GM19035 (cell line): Measurements from ENCODE around the gene ATRAID.
"Not testable (repeated sequence)": the region's sequence is repeated elsewhere in the genome, so short reads cannot be mapped to it uniquely, and the experiment has no call there.

ENCODE experiments used
- ATAC-seq: cut with Tn5 transposase; IDR thresholded peaks from one replicate; pipeline ENCODE4 v1.9.1; 2021; ENCODE audit not compliant: unreplicated experiment

ATRAID gene

DNA sequence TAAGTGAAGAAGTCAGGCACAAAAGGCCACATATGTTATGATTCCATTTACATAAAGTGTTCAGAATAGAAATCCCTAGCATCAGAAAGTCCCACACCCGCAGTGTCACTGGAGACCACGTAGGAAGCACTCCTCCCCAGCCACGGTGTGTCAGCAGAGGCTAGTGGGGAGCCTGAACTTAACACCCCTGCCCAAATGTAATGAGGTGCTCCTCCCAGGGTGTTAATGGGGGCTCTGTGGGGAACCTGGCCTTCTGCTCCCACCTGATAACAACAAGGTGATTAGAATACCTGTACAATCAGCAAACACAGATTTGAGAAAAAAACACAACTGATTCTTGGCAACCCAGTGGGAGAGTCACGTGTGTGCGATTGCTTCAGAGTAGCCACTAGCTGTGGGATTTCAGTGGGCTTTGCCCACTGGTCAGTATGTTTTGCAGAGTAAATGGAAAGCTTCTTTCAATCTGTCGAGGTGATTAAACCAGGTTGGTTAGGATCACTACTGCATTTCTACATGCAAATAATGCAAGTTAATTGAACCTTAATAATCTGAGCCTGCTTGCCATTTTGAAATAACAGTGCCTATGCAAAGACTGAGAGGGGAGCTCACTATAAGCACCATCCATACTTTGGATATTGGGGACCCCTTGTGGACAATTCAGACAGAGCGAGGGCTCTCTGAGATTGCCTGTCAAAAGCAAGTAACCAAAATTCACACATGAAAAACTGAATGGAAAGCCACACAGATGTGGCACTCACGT, 20.6 kb upstream of the ATRAID start:
- ATAC-seq, result no peak

DNA sequence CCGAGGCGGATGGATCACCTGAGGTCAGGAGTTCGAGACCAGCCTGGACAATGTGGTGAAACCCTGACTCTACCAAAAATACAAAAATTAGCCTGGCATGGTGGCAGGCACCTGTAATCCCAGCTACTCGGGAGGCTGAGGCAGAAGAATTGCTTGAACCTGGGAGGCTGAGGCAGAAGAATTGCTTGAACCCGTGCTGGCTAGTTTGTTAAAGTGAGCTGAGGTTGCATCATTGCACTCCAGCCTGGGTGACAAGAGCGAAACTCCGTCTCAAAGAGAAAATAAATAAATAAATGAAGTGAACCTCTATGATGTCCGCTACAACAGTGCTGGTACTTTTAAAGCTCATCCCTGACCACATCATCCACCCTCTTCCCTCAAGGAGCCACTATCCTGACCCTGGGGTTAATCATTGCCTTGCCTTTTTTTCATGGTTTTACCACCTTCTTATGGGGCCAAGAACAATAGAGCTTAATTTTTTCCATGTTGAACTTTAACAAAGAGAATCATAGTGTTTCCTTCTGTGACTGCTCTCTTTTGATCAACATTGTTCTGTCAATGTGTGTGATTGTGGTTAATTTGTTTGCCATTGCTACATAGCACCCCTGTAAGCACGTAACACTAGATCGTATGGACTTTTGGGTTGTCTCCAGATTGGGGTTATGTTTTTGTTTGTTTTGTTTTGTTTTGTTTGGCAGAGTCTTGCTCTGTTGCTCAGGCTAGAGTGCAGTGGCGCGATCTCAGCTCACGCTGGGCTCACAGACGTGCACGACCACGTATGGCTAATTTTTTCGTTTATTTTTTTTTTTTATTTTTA, 17.1 kb upstream of the ATRAID start:
- no peak for ATAC-seq

DNA sequence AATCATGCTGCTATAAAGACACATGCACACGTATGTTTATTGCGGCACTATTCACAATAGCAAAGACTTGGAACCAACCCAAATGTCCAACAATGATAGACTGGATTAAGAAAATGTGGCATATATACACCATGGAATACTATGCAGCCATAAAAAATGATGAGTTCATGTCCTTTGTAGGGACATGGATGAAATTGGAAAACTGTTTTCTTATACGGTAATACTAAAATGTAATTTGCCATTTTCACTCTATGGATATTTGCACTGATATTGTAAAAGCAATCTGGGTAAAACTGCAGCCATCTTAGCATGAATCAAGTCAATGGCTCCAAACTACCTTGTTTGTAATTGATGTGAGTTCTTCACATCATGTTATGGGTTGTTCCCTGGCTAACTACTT, 16.0 kb upstream of the ATRAID start:
- not testable (repeated sequence) for ATAC-seq

DNA sequence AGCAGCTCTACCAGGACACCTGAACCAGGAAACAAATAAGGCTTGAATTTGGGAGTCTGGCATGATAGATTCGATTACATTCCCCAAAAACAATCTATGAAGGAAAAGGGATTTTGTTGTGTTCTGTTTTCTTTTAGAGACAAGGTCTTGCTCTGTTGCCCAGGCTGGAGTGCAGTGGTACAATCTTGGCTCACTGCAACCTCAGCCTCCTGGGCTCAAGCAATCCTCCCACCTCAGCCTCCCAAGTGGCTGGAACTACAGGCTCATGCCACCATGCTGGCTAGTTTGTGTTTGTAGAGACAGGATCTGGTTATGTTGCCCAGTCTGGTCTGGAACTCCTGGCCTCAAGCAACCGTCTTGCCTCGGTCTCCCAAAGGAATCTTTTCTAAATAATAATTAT, 13.8 kb upstream of the ATRAID start:
- ATAC-seq, result not testable (repeated sequence)

DNA sequence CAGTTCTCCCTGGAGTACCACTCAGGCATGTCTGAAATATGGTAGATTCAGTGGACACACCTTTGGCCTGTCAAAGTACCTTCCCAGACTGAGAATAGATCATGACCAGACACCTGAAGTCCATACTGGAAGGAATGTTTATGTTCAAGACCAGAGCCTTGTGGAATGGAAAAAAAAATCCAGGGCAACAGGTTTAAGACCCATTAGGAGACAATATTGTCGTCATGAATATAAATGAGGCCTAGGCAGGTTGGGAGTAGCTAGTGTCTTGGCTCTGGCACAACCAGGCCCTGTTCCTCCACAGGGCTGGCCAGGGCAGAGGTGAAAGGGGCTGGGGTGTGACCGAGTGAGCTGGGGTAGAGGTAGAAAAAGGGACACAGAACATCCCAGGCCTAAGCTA, 13.2 kb upstream of the ATRAID start:
- ATAC-seq, result no peak

DNA sequence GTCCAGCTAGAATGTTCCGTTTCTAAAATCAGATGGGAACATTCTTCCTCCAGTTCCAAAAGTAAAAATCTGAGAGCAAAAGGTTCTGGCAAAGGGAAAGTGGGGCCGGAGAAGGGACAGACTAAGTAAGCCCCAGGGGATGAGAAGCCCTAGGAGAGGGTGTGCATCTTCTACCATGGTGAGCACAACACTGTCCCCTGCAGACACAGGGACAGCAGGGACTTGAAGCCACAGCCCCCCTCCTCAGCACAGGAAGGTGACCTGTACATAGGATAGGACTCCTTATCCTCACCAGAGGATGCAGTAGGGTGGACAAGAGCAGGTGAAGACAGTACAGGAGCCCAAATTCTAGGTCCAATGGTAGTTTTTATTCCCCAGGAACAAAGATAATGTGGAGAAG, 12.6 kb upstream of the ATRAID start:
- ATAC-seq, result no peak

DNA sequence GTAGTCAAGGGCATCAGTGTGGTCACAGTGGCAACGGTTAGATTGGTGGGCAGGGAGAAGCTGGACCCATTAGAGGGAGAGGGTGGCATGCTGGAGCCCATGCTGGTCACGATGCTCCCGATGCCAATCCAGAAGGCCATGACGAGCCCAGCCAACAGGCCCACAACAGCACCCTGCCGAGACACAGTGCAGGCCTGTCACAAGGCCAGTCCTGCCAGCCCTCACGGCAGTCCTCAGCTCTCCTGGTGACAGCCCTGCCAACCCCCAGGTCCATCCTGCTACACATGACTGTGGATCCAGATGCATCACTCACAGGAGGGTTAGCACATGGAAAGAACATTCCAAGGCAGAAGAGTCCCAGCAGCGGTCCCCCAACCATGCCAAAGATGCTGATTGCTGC, 10.2 kb upstream of the ATRAID start:
- ATAC-seq, result no peak

DNA sequence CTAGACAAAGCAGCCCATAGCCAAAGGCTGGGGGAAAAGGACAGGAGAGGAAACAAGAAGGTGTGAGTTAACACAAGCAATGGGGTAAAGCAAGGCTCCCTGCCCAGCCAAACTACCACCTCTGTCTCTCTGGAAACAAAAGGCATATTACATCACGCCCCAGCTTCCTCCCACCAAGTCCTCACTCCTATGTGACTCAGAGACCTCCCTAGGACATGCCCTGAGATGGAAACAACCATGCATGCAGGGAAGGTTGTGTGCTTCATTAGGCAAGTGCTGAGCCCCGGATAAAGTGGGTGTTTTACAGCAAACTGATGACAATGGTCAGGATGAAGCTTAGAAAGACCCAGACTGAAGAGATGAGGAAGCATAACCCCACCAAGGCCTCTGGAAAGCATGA, 9.0 kb upstream of the ATRAID start:
- ATAC-seq, result no peak

DNA sequence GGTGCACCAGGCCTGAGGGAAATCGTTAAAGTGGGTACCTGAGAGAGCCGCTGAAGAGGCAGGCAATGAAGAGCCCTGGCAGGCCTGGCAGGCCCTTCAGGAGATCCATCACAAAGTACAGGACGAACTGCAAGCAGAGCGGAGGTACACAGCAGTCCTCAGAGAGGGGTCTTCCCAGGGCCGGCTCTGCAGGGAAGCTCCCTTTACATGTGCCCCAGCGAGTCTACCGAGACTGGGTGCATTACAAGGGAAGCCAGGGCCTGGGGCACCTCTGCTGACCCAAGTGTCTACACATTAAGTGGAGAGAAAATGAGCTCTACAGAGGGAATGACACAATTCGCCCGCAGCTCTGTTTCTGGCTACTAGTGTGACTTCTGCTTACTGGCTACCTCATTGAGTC, 8.1 kb upstream of the ATRAID start:
- no peak for ATAC-seq

DNA sequence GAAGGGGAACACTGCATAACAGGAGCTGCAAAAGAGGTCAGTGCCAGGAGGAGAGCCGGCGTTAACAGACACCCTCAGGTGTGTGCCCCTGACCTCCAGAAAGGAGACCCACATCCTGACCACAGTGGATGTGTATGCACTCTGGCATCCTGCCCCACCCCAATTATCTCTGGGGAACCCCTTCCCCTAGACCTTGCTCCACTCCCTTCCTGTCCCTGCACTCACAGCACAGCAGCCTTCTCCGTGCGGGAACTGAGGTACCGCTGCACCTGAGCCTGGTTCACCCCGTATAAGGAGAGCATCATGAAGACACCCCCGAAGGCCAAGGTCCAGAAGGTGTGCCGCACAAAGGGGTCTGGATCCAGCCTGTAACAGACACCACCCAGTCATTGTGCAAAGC, 7.3 kb upstream of the ATRAID start:
- ATAC-seq, result no peak

DNA sequence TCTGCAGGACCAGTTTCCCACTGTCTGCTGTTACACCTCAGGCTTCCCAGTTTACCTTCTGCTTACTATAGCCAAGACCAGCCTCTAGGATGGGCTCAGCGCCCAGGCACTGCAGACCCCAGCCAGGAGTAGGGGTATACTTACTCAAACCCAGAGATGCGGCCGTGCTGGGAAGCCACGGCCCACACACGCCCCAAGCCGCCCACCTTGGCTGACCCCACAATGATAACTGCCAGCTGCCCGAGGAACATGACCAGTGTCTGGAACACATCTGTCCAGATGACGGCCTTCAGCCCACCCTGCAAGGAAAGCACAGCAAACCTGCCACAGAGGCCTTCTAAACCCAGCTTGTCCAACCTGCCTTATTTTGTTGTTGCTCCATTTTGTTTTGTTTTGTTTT, 6.6 kb upstream of the ATRAID start:
- ATAC-seq, result no peak

DNA sequence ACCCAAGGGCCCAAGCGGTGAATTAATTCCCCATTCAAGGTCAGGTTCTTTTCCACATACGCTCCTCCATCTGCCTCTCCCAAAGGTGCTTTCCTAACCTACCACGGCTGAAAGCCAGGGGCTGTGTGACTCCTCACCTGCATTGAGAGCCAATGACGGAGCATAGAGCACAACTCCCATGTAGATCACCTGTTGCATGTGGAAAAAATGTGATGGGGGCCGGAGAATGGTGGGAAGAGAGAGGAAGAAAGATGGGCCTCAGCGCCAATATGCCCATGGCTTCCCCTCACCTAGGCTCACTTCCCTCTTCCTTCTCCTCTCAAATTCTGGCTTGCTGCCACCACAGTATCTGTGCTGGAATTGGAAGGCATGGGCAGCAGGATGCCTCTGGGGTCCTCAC, 5.5 kb upstream of the ATRAID start:
- no peak for ATAC-seq

DNA sequence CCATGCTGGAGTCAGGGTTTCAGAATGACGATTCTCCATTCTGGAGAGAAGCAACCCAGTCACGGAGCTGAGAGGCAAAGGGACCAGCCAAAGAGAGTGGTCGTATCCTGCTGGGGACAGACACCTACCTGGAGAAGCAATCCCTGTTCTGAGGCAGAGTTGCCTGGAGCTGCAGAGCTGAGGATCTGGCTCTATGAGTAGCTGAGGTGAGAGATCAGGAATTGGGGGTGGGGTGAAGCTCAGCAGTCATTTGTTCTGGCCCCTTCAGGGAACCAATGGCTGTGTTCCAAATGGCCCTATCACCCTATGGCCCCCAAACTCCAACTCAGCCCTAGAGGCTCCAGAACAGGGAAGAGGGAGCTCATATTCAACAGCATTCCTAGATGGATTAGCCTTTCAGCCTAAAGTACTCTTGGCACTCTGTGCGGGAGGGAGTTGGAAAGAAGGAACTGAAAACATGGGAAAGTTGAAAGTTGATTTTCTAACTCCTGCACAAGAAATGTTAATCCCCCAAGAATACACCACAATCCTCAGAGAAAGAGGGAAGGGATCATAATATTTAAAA, 3.3 kb upstream of the ATRAID start:
- ATAC-seq, result no peak

DNA sequence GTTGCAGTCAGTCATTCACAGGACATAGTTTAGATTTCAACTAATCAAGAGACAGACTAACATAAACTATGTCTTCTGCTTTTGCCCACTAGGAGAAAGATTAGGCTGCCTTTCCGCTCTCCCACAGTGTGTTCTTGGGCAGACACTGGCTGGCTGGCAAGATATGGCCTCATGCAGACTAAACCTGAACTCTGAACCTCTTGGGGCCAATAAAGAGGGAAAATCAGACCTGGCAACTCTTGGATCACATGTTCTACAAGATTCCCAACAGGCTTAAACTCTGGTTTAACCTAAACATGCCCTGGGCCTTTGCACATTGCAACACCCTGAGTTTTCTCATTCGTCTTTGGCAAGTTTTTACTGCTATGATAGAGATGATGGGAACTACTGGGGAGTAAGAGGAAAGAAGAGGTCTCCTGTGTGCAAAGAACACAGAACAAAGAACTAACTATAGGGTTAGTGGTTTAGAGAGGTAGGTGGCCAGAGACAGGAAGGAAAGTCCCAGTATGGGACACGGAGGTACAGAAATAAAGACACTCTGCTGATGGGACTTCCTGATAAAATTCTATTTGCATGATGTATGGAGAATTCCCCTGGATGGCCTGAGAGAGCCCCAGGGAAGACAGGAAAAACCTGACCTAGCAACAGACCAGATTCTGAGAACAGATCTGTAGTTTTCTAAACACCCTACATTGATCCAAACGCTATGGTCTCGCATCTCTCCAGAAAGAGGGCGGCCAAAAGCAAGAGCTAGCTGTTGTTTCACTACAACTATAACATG, 2.0 kb upstream of the ATRAID start:
- ATAC-seq, result no peak

DNA sequence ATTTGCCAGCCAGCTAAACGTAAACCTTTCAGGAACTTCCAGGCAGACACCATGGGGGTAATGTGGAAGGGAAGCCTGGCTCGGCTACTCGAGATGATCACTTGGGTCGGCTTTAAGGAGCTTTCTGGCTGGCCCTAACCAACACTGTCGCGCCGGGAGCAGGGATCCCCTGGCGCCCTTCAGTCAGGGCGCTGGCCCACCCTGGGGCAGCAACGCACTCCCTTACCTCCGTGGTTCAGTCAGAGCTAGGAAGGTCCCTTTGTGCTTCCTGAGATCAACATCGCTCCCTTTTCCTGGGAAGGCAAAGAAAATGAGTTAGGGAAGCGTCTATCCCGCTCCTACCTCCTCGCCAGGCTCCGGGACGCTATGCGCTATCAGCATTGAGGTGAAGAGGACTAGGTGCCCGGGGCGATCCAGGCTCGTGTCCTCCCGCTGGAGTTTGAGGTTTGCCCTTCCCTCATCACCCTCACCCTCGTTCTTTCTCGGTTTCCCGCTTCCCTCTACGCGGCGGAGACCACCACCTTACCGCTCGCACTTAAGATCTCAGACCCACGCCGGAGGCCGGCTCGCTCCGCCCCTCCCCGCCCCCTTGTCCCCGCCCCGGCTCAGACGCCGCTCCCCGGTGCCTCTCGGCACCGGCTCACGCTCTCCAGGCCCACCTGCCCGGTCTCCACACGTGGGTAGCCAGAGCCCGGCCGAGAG, 449 bp upstream of the ATRAID start:
- ATAC-seq, result peak; percentile 6

DNA sequence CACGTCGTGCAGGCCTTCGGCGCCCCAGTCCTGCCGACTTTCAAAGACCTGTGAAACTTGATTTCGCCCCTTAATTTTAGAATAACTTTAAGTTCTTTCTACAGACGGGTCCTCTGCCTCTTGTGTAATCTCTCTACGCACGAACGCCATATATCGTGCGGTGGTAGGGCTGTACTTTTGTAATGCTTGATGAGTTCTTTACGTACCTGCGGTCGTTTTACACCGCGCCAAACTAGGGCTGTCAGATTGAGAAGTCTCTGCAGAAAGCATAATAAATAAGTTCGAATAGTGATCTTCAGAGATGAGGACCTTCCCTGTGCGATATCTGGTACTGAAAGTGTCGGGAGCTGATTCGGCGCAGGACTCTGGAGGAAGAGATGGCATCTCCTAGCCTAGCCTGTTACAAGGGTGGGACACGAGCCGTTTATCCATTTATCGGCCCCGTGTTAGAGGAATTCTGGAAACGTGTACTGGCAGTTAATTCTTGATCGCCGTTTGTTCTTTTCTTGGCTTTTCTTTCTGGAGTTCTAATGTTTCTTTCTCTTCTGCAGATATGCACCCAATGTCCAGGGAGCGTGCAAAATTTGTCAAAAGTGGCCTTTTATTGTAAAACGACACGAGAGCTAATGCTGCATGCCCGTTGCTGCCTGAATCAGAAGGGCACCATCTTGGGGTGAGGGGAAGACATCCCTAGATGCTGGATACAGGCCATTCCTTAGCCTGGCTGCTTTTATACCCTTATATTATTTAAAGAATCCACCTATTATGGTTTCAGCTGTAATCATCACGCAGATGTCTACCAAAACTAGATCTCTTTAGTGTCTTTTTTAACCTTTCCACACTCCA, 1.0 kb downstream of the ATRAID start:
- ATAC-seq, result peak; percentile 17

DNA sequence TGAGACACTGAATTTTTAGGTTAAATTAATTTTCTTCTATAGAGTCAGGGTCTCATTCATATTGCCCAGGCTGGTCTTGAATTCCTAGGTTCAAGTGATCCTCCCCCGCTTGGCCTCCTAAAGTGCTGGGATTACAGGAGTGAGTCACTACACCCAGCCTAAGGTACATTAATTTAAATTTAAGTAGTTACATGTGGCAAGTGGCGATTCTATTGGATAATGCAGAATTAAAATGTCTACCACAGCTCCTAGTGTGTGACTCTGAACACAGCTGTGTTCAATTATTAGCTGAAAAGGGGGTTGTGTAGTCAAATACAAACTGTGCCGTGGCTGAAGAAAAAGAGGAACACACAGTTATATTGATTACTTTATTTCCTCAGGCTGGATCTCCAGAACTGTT, 3.1 kb downstream of the ATRAID start:
- ATAC-seq, result no peak

DNA sequence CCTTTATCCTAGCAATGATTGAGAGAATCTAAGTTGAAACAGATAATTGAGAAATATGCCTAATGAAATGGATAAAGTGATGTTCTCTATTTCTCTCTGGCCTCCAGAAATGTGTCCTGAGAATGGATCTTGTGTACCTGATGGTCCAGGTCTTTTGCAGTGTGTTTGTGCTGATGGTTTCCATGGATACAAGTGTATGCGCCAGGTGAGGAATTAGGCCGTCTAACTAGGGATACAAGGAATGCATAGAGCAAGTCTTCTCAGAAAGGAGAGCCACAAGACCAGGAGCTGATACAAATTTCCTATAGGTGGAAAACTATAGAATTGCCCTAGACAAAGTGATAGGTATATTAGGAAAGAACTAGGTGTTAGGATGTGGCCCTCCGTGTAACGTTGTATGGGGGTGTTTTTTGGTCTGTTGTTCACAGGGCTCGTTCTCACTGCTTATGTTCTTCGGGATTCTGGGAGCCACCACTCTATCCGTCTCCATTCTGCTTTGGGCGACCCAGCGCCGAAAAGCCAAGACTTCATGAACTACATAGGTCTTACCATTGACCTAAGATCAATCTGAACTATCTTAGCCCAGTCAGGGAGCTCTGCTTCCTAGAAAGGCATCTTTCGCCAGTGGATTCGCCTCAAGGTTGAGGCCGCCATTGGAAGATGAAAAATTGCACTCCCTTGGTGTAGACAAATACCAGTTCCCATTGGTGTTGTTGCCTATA, 4.7 kb downstream of the ATRAID start:
- ATAC-seq, result no peak
